ENCODE results near the gene PATE1.
"Not testable (repeated sequence)": the region's sequence is repeated elsewhere in the genome, so short reads cannot be mapped to it uniquely, and the experiment has no call there.

The PATE1 gene, protein sequence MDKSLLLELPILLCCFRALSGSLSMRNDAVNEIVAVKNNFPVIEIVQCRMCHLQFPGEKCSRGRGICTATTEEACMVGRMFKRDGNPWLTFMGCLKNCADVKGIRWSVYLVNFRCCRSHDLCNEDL

GRCh38 chr11:125745979-125746378 lies at the start of gene PATE1:
TSS of gene PATE1 (plus strand) at chr11:125746279. CDS start at chr11:125746305, 26 bp downstream.
- Histone ChIP-seq H3K4me3 (ENCODE audit: low read depth in 1 of 5, low read length in 5 of 5) (no peak within 1 kb of the TSS), H3K36me3 (ENCODE audit: control insufficient read depth in 5 of 5, insufficient read depth in 5 of 5, low read length in 5 of 5) (no peaks in the 10 kb centered on the region), H3K9me3 (ENCODE audit: control insufficient read depth in 5 of 5, low read length in 5 of 5) (no peaks in the 10 kb centered on the region), H3K27ac (ENCODE audit: low read depth, low read length) (no peak within 1 kb of the TSS), H3K9ac (ENCODE audit: low read length in 5 of 5) (no peak within 1 kb of the TSS), H3K4me1 (ENCODE audit: control insufficient read depth in 5 of 5, insufficient read depth in 5 of 5, low read length in 5 of 5) (no peaks in the 10 kb centered on the region), H3K27me3 (ENCODE audit: control insufficient read depth in 5 of 5, insufficient read depth in 4 of 5, low read length in 5 of 5) (peaks cover 0 to 3% (median 0%) of the 10 kb centered on the region in 5 donors)

- Histone ChIP-seq H3K36me3 (ENCODE audit: control insufficient read depth in 5 of 5, insufficient read depth in 5 of 5, low read length in 5 of 5) (no peaks in the 10 kb centered on the region), H3K4me3 (ENCODE audit: low read depth in 1 of 5, low read length in 5 of 5) (no peak overlapping the region)
Observed at GRCh38 chr11:125701018-125701610, 45.0 kb upstream of the PATE1 start.

GRCh38 chr11:125701858-125702621 lies 44.0 kb upstream of the PATE1 start:
- H3K27ac ChIP-seq (ENCODE audit: low read depth, low read length), result no peak overlapping the region
- H3K9me3 ChIP-seq (ENCODE audit: control insufficient read depth in 5 of 5, low read length in 5 of 5), result no peaks in the 10 kb centered on the region
- no peaks in the 10 kb centered on the region for H3K36me3 ChIP-seq (ENCODE audit: control insufficient read depth in 5 of 5, insufficient read depth in 5 of 5, low read length in 5 of 5)
- no peak overlapping the region for H3K9ac ChIP-seq (ENCODE audit: low read length in 5 of 5)
- no peak overlapping the region for H3K4me3 ChIP-seq (ENCODE audit: low read depth in 1 of 5, low read length in 5 of 5)
- no peaks in the 10 kb centered on the region for H3K4me1 ChIP-seq (ENCODE audit: control insufficient read depth in 5 of 5, insufficient read depth in 5 of 5, low read length in 5 of 5)
- peaks cover 0 to 4% (median 0%) of the 10 kb centered on the region in 5 donors for H3K27me3 ChIP-seq (ENCODE audit: control insufficient read depth in 5 of 5, insufficient read depth in 4 of 5, low read length in 5 of 5)

More at GRCh38 chr11:125701018-125701610, 45.0 kb upstream of the PATE1 start:
- Histone ChIP-seq H3K27ac (ENCODE audit: low read depth, low read length) (no peak overlapping the region), H3K27me3 (ENCODE audit: control insufficient read depth in 5 of 5, insufficient read depth in 4 of 5, low read length in 5 of 5) (peaks cover 0 to 4% (median 0%) of the 10 kb centered on the region in 5 donors), H3K9me3 (ENCODE audit: control insufficient read depth in 5 of 5, low read length in 5 of 5) (peaks cover 0 to 2% (median 0%) of the 10 kb centered on the region in 5 donors), H3K4me1 (ENCODE audit: control insufficient read depth in 5 of 5, insufficient read depth in 5 of 5, low read length in 5 of 5) (no peaks in the 10 kb centered on the region), H3K9ac (ENCODE audit: low read length in 5 of 5) (no peak overlapping the region)

- not testable (repeated sequence) for H3K27ac ChIP-seq (ENCODE audit: low read depth, low read length); H3K4me1 ChIP-seq (ENCODE audit: control insufficient read depth in 5 of 5, insufficient read depth in 5 of 5, low read length in 5 of 5); H3K36me3 ChIP-seq (ENCODE audit: control insufficient read depth in 5 of 5, insufficient read depth in 5 of 5, low read length in 5 of 5); H3K4me3 ChIP-seq (ENCODE audit: low read depth in 1 of 5, low read length in 5 of 5); H3K27me3 ChIP-seq (ENCODE audit: control insufficient read depth in 5 of 5, insufficient read depth in 4 of 5, low read length in 5 of 5); H3K9ac ChIP-seq (ENCODE audit: low read length in 5 of 5); H3K9me3 ChIP-seq (ENCODE audit: control insufficient read depth in 5 of 5, low read length in 5 of 5)
Observed at GRCh38 chr11:125704686-125705085, 41.4 kb upstream of the PATE1 start.

DNA sequence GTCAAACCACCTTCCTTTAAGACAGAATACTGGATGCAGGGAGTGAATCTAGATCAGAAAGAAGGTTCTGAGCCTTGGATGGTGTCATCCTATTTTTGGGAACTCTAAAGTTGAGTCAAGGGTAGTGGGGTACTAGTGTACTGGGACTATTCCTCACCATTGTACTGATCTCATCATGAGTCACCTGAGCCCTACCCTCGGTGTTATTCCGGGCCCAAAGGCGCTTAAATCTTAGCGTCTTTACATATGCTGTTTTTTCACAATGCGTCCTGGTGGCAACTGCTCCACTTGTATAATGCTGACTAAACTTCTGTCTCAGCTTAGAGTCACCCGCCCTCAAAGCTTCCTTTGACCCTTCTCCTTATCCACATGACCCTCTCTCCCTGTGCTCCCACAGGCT lies 25.3 kb upstream of the PATE1 start:
- no peak overlapping the region for H3K27ac ChIP-seq (ENCODE audit: low read depth, low read length)
- H3K27me3 ChIP-seq (ENCODE audit: control insufficient read depth in 5 of 5, insufficient read depth in 4 of 5, low read length in 5 of 5), result no peaks in the 10 kb centered on the region
- no peak overlapping the region for H3K9ac ChIP-seq (ENCODE audit: low read length in 5 of 5)
- H3K4me3 ChIP-seq (ENCODE audit: low read depth in 1 of 5, low read length in 5 of 5), result no peak overlapping the region
- H3K4me1 ChIP-seq (ENCODE audit: control insufficient read depth in 5 of 5, insufficient read depth in 5 of 5, low read length in 5 of 5), result no peaks in the 10 kb centered on the region
- H3K36me3 ChIP-seq (ENCODE audit: control insufficient read depth in 5 of 5, insufficient read depth in 5 of 5, low read length in 5 of 5), result no peaks in the 10 kb centered on the region
- no peaks in the 10 kb centered on the region for H3K9me3 ChIP-seq (ENCODE audit: control insufficient read depth in 5 of 5, low read length in 5 of 5)

DNA sequence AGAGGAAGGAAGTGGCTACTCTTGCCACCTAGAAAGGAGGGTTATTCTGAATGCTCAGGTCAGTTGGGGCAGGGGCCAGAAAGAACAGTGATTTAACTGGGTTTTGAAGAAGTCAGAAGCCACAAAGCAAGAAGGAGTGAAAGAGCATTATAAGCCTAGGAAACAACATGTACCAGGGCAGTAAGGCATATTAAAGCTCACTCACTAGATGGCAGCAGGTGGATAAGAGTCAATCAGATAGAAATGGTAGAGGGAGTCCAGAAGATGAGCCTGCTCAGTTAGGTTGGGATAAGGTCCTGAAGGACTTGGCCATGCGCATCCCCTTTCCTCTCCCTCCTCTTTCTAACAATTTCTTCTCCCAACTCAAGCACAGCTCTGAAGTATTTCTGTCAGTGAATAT lies 22.0 kb upstream of the PATE1 start:
- no peaks in the 10 kb centered on the region for H3K27me3 ChIP-seq (ENCODE audit: control insufficient read depth in 5 of 5, insufficient read depth in 4 of 5, low read length in 5 of 5)
- no peaks in the 10 kb centered on the region for H3K36me3 ChIP-seq (ENCODE audit: control insufficient read depth in 5 of 5, insufficient read depth in 5 of 5, low read length in 5 of 5)
- H3K4me1 ChIP-seq (ENCODE audit: control insufficient read depth in 5 of 5, insufficient read depth in 5 of 5, low read length in 5 of 5), result no peaks in the 10 kb centered on the region
- H3K9ac ChIP-seq (ENCODE audit: low read length in 5 of 5), result no peak overlapping the region
- no peak overlapping the region for H3K4me3 ChIP-seq (ENCODE audit: low read depth in 1 of 5, low read length in 5 of 5)
- no peaks in the 10 kb centered on the region for H3K9me3 ChIP-seq (ENCODE audit: control insufficient read depth in 5 of 5, low read length in 5 of 5)
- no peak overlapping the region for H3K27ac ChIP-seq (ENCODE audit: low read depth, low read length)

DNA sequence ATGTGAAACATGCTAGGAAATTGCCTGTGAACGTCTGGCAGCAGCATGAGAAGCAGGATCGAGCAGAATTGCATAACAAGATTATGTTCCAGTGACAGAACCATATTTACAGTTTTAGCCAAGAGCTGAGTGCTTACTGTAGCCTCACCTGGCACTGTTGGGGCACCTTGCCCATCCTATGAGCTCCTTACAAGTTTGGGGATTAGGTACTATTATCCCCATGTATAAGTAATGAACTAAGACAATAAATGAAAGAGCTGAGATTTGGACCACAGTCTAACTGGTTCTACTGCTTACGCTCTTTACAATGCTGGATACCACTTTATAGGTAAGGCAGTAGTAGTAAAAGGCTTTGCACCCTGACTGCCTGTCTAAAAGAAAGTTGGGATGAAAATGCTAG lies 17.1 kb upstream of the PATE1 start:
- no peaks in the 10 kb centered on the region for H3K4me1 ChIP-seq (ENCODE audit: control insufficient read depth in 5 of 5, insufficient read depth in 5 of 5, low read length in 5 of 5)

GRCh38 chr11:125740617-125741016 lies 5.5 kb upstream of the PATE1 start:
- H3K4me1 ChIP-seq (ENCODE audit: control insufficient read depth in 5 of 5, insufficient read depth in 5 of 5, low read length in 5 of 5), result no peaks in the 10 kb centered on the region
- no peak overlapping the region for H3K4me3 ChIP-seq (ENCODE audit: low read depth in 1 of 5, low read length in 5 of 5)
- H3K27ac ChIP-seq (ENCODE audit: low read depth, low read length), result no peak overlapping the region
- no peaks in the 10 kb centered on the region for H3K27me3 ChIP-seq (ENCODE audit: control insufficient read depth in 5 of 5, insufficient read depth in 4 of 5, low read length in 5 of 5)
- H3K9me3 ChIP-seq (ENCODE audit: control insufficient read depth in 5 of 5, low read length in 5 of 5), result no peaks in the 10 kb centered on the region
- no peak overlapping the region for H3K9ac ChIP-seq (ENCODE audit: low read length in 5 of 5)
- H3K36me3 ChIP-seq (ENCODE audit: control insufficient read depth in 5 of 5, insufficient read depth in 5 of 5, low read length in 5 of 5), result no peaks in the 10 kb centered on the region

More for the DNA sequence above, 17.1 kb upstream of the PATE1 start:
- H3K9ac ChIP-seq (ENCODE audit: low read length in 5 of 5), result no peak overlapping the region
- no peaks in the 10 kb centered on the region for H3K36me3 ChIP-seq (ENCODE audit: control insufficient read depth in 5 of 5, insufficient read depth in 5 of 5, low read length in 5 of 5)
- H3K27ac ChIP-seq (ENCODE audit: low read depth, low read length), result no peak overlapping the region
- H3K4me3 ChIP-seq (ENCODE audit: low read depth in 1 of 5, low read length in 5 of 5), result no peak overlapping the region
- no peaks in the 10 kb centered on the region for H3K9me3 ChIP-seq (ENCODE audit: control insufficient read depth in 5 of 5, low read length in 5 of 5)
- H3K27me3 ChIP-seq (ENCODE audit: control insufficient read depth in 5 of 5, insufficient read depth in 4 of 5, low read length in 5 of 5), result no peaks in the 10 kb centered on the region

DNA sequence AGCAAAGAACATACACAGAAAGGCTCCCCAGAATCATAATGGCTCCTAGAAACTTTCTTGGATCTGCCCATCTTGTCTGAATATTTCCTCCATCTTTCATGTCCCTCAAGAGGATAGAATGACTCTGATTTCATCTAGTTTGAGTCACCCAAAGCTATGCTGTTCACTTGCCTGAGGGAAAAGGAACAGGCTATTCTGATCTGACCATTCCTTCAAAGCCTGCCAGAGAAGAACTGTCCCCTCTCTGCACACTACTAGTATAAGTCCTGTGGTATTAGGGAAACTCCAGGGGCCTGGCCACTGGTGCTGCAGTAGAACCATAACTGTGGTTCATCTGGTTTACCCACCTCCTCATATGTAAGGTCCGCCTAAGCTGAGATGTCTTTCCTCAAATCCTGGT lies 2.4 kb upstream of the PATE1 start:
- Histone ChIP-seq H3K9ac (ENCODE audit: low read length in 5 of 5) (no peak overlapping the region), H3K27ac (ENCODE audit: low read depth, low read length) (no peak overlapping the region), H3K4me3 (ENCODE audit: low read depth in 1 of 5, low read length in 5 of 5) (no peak overlapping the region), H3K36me3 (ENCODE audit: control insufficient read depth in 5 of 5, insufficient read depth in 5 of 5, low read length in 5 of 5) (no peaks in the 10 kb centered on the region), H3K27me3 (ENCODE audit: control insufficient read depth in 5 of 5, insufficient read depth in 4 of 5, low read length in 5 of 5) (peaks cover 0 to 3% (median 0%) of the 10 kb centered on the region in 5 donors), H3K9me3 (ENCODE audit: control insufficient read depth in 5 of 5, low read length in 5 of 5) (no peaks in the 10 kb centered on the region), H3K4me1 (ENCODE audit: control insufficient read depth in 5 of 5, insufficient read depth in 5 of 5, low read length in 5 of 5) (no peaks in the 10 kb centered on the region)

DNA sequence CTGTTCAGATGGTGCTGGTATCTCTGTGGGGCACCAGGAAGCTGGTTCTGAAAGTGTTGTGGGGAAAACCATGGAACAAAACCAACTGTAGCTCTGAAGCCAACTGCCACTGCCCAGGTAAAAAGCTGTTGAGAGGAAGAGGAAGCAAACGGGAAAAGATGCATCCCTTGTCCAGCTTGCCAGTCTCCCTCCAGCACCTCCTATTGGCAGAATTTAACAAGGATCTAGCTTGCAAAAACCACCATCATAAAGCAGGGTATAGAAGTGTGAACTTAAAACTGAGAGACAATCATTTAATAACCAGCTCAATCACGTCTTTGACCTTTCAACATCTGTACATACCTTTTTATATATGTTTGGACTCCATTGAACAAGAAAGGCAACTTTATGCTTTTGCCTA lies 4.5 kb downstream of the PATE1 start:
- Histone ChIP-seq H3K27ac (ENCODE audit: low read depth, low read length) (no peak overlapping the region), H3K9ac (ENCODE audit: low read length in 5 of 5) (no peak overlapping the region), H3K4me1 (ENCODE audit: control insufficient read depth in 5 of 5, insufficient read depth in 5 of 5, low read length in 5 of 5) (no peaks in the 10 kb centered on the region), H3K4me3 (ENCODE audit: low read depth in 1 of 5, low read length in 5 of 5) (no peak overlapping the region), H3K36me3 (ENCODE audit: control insufficient read depth in 5 of 5, insufficient read depth in 5 of 5, low read length in 5 of 5) (no peaks in the 10 kb centered on the region), H3K27me3 (ENCODE audit: control insufficient read depth in 5 of 5, insufficient read depth in 4 of 5, low read length in 5 of 5) (peaks cover 0 to 3% (median 0%) of the 10 kb centered on the region in 5 donors), H3K9me3 (ENCODE audit: control insufficient read depth in 5 of 5, low read length in 5 of 5) (no peaks in the 10 kb centered on the region)
